C1 segment of cervical spinal cord (tissue), 14 donors: ENCODE results near the gene ORAI3.
A peak's percentile ranks its signal among the peaks of the same experiment; 100 is the strongest.

Experiments used
- DNase-seq, 14 donors: peaks; one replicate each; lab custom pipeline; 2025; lab: John Stamatoyannopoulos, UW

ORAI3 gene

GRCh38 chr16:30987581-30988190, 38.8 kb downstream of the ORAI3 start:
- no peak for DNase-seq

- DNase-seq: no peak
Measured at GRCh38 chr16:30989469-30990047, 40.7 kb downstream of the ORAI3 start.

- DNase-seq: no peak
Measured at GRCh38 chr16:30990105-30990504, 41.2 kb downstream of the ORAI3 start.

- no peak for DNase-seq
Measured at GRCh38 chr16:30991052-30991451, 42.2 kb downstream of the ORAI3 start.

- DNase-seq: no peak
Measured at GRCh38 chr16:30992276-30992780, 43.5 kb downstream of the ORAI3 start.

- no peak for DNase-seq
Measured at GRCh38 chr16:30992931-30993816, 44.3 kb downstream of the ORAI3 start.

- no peak for DNase-seq
Measured at GRCh38 chr16:30995927-30996323, 47.1 kb downstream of the ORAI3 start.

- DNase-seq: no peak
Measured at GRCh38 chr16:30996324-30996984, 47.6 kb downstream of the ORAI3 start.

- DNase-seq: peak in 8 of 14 donors; percentile 19 to 51 (median 38)
Measured at GRCh38 chr16:30996985-30997724, 48.3 kb downstream of the ORAI3 start.

GRCh38 chr16:30997725-30998711, 49.1 kb downstream of the ORAI3 start:
- DNase-seq: no peak

GRCh38 chr16:30998852-30999761, 50.2 kb downstream of the ORAI3 start:
- peak in 2 of 14 donors; percentile 23 to 92 for DNase-seq

- DNase-seq: peak in 1 of 14 donors; percentile 45
Measured at GRCh38 chr16:31000671-31001382, 52.0 kb downstream of the ORAI3 start.

- no peak for DNase-seq
Measured at GRCh38 chr16:31001507-31002249, 52.8 kb downstream of the ORAI3 start.

- no peak for DNase-seq
Measured at GRCh38 chr16:31002250-31002700, 53.4 kb downstream of the ORAI3 start.

GRCh38 chr16:31002862-31003341, 54.0 kb downstream of the ORAI3 start:
- DNase-seq: no peak

- DNase-seq: no peak
Measured at GRCh38 chr16:31003744-31004143, 54.9 kb downstream of the ORAI3 start.
